T-helper 1 cell treated with Interleukin-12 subunit alpha and Interleukin-12 subunit beta and Interleukin-4 antibody, amounts not matched to agents 30 ng/mL and 1 ng/mL, for 36 hours (primary cell): ENCODE data around the gene POC5. TPM values are rescaled to one million over a fixed set of nuclear protein-coding genes. Genes with fewer than 3 reads are reported as not detected.

Experiments
- intact Hi-C: fragments of 100-400 bp; cut with micrococcal nuclease; formaldehyde crosslinking; loops from one replicate; pipeline ENCODE4 v1.15.1; 2024
- total RNA-seq: library from RNA; stranded (reverse); gene quantifications from 2 replicates; pipeline ENCODE4 v1.2.3, GENCODE V29; 2022

The POC5 gene
- total RNA-seq, 1 donor from 2014 or later: 20.6 TPM

DNA sequence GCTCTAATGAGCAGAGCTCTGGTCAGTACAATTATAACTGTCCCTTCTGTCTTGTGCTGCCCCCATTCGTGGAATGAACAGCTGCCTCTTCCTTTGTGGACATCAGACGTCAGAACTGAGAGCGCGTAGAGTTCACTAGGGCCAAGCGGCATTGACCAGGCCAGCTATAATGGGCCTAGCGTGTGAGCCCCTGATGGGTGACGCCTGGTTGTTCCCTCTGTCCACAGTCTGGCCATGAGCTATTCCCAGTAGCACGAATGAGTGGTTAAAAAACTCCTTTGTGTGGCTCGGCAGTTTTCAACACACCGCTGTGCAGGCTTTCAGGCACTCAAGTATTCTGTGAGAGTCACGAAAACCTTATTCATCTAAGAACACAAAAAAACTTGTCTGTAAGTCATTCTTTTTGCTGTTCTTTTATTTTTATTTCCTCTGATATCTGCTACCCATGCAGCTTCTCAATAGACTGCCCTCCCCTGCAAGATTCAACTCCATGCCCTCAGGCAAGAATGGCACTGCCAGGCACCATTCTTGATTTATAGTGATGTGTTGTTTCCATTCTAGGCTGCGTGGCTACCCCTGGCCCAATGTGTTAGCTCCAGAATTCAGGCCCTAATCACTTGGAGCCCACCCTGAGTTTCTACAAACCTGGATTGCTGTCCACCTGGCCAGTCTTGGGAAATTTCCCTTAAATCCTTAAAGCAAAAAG is 53.5 kb downstream of the POC5 start:
- intact Hi-C loops: no loop called here

DNA sequence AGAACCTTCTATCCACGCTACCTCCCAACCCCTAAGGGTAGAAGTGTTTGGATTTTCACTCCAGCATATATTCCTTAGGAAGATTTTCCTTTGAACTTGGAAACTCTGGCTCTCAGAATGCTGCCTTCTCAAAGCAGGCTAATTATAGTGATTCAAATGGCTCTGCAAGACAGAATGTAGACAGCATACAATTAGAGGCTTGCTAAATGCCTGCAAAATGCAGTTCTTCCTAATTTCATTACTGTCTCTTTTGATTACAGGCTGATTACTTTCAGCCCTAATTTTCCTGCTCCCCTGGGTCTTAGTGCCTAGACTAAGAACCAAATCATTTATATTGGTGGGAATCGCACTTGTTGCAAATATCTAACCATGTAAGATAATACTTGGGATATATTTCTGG is 55.2 kb downstream of the POC5 start:
- intact Hi-C loops: no loop called here

DNA sequence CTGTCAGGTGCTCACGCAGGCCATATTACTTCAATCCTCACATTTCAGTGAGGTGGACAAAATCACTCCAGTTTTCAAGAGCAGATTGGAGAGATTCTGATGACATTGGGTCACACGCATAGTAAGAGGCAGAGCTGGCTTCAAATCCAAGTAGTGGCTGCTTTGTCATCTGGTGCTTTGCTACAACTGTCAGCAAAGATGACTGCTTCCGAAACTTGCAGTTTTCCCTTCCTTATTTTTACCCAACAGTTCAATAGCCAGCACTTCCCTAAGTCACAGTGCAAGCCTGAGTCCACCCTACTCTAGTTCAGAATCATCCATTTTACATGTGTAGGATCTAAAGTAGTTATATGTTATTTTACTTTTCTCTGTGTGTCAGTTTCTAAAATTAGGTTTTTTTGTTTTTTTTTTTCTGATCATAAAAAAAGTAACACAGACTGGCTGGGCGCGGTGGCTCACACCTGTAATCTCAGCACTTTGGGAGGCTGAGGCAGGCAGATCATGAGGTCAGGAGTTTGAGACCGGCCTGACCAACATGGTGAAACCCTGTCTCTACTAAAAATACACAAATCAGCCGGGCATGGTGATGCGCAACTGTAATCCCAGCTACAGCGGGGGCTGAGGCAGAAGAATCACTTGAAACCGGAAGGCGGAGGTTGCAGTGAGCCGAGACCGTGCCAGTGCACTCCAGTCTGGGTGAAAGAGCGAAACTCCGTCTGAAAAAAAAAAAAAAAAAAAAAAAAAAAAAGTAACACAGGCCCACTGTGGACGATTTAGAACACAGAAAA is 56.4 kb downstream of the POC5 start:
- intact Hi-C loops: no loop called here

DNA sequence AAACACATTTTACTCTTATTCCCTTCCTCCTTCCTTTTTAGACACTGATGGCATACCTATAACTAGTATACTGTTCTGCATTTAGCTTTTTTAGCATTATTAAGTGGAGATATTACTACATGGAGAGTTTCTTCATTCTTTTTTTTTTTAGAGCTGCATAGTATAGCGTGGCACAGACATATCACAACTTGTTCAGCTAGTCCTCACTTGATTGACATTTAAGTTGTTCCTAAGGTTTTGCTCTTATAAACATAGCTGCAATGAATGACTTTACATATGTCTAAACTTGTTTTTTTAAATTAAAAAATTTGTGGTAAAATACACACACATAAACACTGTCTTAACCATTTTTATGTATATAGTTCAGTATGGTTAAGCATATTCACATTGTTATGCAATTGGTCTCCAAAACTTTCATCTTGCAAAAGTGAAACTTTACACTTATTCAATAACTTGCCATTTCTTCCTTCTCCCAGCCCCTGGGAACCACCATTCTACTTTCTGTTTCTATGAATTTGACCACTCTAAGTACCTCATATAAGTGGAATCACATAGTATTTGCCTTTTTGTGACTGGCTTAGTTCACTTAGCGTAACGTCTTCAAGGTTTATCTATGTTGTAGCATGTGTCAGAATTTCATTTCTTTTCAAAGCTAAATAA is 57.3 kb downstream of the POC5 start:
- intact Hi-C loops: no loop called here

DNA sequence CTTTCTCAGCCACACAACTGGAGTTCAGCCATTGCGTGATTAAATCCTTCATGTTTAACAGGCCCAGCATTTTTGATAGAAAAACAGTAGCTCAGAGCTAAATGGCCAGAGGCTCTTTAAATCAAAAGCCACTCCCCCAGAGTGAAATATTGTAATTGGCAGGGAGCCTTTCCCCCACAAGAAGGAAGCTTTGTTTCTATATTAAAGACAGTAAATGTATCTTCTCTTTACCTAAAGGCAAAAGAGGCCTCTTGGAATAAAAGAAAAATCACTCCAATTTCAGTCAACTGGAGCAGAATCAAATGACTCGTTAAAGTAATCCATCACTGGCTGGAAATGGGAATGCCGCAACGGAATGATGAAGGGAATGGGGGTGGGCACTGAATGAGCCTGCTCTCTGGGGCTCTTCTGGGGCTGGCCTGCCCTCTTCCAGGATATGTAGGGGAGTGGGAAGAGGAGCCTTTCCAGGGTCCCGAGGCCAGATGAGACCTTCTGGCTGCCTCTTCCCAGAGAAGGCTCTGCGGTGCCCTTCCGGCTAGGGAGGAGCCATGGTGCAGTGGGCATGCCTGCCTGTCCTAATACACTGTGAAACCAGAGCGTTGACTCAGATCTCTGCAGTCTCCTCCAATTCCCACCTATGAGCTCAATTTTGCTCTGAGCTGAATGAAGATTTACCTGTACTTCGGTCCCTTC is 60.8 kb downstream of the POC5 start:
- intact Hi-C loops: no loop called here

DNA sequence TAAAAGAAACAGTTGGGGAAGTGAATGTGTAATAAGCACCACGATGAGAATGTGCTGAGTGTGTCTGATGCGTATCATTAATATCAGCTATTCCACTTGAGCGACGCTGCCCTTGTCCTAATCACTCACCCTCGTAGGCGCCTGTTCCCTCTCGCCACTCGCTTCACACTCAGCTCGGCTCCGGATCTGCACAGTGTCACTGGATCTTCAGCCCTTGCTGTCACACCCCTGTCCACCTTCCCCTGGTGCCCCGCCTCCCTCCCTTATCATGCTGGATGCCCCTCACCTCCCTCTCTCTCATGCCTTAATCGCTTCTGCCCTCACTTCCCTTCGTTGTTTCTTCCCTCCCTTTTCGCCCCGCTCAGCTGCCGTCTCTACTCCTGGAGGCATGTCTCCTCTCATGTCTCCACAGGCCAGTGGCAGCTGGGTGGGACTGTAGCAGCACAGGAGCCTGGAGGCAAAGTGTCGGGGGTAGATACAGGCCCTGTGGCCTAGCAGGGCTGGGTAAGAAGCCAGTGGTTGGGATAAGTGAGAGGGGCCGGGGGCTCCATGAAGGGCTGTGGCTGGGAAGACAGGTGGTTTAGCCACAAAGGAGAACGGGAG is 62.4 kb downstream of the POC5 start:
- intact Hi-C loops: no loop called here

DNA sequence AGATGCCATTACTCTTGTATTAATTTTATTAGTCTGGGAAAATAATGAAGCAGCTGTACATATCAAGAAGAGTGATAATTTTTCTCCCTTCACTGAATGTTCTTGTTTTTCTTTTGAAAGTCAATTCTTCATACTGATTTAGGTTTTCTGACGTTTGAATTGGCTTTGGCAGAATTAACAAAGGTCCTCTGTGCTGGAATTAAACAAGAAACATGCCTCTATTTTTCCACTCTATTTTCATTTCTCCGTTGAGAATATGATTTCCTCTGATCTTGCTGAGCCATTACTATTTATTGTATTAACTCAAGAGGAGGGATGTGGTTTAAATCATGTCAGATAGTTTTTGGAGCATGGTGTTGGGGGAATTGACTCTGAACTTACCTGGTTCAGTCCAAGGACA is 63.7 kb downstream of the POC5 start:
- intact Hi-C loops: no loop called here

DNA sequence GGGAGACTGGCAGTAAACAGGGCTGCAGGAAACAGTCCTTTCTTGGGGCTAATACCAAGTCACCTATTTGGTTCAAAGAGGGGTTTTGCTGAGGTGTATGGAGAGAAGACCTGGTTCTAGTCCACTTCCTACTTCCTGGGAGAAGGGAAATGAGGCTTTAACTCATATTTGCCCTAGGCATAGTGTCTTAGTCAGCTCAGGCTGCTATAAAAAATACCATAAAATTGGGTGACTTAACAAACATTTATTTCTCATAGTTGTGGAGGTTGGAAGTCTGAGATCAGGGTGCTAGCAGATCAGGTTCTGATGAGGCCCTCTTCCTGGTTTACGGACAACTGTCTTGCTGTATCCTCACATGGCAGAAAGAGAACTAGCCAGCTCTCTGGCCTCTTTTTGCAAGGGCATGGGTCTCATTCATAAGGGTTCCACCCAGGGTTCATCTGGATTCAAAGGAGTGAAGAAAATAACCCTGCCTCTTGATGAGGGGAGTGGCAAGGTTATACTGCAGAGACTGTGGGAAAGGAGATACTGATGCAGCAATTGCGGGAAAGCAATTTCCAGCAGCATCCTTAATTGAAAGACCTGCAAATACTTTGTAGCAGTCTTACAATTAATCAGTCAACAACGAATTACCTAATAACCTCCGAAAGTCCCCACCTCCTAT is 65.5 kb downstream of the POC5 start:
- intact Hi-C loops: no loop called here

DNA sequence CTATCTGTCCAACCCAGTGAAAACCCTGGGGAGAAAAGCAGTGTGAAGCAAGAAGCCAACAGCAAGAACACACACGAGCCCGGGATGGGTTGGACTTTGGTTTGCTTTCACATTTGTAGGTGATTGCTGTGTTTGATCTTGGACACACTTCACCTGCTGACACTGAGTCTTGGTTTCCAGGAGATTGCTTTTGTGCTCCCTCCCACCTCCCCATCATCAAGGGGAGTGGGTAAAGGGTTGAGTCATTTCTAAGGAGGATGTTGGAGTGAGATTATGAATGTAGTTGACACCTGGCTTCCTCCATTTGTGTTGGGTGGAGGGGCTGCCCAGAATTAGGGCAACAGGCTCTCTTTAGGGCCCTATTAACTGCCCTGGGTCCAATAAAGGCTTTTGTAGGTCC is 68.5 kb downstream of the POC5 start:
- intact Hi-C loops: no loop called here

DNA sequence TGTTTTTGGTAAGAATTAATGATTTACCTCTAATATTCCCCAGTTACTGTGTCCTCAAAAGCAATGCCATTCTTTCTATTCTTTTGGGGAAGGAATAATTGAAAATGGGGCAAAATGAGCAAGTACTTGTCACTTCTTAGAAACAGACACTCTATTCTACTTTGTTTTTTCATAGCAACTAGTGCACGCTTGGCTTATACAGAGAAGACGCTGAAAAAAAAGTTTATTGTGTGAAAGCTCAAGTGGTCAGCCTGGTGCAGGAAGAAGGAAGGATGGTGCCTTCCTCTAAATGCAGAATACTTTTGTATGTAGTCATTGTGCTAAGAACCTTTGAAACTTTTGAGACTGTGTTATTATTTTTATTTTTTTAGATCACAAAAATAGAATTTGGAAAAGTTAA is 76.4 kb downstream of the POC5 start:
- intact Hi-C loops: no loop called here

DNA sequence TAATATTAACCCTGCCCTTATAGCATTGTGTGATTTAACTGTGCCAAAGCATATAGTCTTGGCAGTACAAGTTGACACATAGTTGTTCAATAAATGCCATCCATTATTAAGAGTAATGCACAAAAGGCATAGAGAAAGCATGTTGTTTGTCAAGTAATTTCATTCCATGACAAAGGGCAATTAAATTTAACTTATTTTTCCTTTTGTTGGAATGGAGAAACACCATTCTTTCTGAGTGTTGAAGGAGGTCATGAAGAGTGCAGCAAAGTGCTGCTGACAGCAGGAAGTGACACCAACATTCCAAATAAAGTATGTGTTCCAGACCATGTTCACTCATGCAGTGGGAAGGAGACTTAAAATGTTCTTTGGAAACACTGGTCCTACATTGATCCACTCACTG is 76.8 kb downstream of the POC5 start:
- intact Hi-C loops: no loop called here

DNA sequence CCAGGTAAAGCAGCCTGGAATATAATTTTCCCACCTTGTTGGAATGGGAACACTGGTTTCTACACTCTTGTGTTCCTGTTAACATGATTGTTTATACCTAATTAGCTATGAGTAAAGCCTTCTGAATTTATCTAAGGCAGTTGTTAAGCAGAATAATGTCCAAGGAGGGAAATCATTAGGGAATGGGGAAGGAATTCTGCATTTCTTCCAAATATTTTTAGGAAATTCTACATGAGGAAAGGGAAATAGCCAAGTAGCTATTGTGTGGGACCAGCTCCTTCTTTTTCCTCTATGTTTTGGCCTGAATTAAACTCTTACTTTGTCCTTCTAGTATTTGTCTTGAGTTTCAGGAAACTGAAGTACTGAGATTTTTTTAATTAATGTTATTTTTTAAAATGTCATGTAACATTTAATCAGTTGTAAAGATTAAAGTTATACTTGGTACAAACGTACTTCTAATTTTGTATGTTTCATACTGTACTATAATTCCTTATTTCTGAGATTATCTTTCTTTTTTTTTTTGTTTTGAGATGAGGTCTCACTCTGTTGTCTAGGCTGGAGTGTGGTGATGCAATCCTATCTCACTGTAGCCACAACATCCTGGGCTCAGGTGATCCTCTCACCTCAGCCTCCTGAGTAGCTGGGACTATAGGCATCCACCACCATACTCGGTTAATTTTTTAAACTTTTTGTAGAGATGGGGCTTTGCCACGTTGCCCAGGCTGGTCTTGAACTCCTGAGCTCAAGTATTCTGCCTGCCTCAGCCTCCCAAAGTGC is 77.5 kb downstream of the POC5 start:
- intact Hi-C loops: no loop called here

DNA sequence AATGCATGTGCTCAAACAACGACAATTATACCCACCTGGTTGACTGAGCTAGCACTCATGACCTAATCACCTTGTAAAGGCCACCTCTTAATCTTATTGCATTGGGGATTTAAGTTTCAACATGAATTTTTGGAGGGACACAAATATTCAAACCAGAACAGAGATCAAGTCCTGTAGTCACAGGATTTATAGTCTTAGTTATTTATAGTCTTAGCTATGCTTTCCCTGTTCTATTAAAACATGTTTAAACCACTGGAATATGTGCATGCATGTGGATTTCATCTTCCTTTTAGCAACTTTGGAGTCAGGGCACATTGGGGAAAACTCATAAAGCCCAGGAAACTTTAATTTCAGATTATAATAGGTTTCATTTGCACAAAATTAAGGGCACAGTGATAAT is 79.3 kb downstream of the POC5 start:
- intact Hi-C loops: no loop called here

DNA sequence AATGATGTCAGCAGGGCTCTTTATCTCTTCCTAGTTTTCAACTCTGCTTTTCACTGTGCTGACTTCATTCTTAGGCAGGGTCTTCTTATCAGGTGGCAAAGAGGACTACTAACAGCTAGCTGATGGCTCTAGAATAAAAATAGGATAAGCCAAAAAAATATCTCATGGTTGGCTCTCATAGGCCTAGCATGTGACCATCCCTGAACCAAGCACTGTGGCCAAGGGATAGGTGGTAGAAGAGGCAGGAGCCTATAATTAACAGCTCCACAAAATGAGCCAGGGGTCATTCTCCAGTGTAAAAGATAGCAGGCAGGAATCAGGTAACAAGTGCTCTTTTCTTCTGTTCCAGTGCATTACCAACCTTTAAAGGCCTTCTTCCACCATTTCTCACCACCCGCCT is 84.9 kb downstream of the POC5 start:
- intact Hi-C loops: no loop called here

DNA sequence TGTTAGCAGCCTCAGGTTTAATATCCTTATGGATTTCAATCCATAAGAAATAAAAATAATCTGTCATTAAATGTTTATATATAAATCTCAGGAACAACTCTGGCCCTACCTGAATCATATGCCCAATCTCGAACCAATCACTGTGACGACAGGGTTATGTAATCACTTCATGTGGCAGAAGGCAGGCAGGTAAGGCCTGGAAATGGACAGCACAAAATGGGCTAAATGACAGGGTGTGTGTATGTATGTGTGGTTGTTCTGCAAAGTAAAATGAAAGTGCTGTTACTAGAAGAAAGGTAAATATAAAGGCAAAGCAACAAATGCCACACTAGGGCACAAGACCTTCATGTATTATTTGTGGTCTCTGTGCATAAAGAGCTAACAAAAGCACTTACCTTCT is 86.4 kb downstream of the POC5 start:
- intact Hi-C loops: no loop called here

DNA sequence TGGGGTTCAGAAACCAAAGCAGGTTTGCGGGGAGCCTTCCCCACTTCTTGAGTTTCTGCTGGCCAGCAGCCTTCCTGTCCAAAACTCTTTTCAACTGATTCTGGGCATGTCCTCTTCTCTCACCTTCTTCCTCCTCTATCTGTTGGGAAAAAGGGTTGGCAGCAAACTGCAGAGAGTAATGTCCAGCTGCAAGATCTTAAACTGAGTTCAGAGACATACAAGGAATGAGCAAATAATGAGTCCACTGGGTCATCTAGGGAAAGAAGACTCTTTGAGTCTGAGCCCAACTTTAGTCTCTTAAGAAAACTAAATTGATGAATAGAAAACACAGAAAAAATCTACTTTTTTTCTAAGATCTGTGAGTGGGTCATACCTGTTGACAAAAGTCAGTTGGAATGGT is 89.4 kb downstream of the POC5 start:
- intact Hi-C loops: no loop called here

DNA sequence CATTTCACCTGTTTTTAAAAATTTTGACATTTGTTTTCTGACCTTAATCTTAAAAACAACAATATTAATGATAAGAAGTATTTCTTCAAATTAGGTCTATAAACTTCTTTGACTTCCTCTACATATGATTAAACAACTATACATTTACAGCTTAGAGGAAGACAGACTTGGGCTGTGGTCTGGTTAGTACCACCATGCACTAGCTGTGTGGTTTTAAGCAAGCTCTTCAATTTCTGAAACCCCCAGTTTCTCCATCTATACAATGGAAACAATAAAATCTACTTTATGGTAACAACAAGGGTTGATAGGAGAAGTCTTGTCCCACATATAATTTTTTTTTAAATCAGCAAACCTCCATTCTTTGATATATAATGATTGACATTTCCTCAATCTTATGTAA is 90.3 kb downstream of the POC5 start:
- intact Hi-C loops: no loop called here
